ENCODE results near the gene RENBP.

- TF ChIP-seq FOSL1 (tag; conservative IDR thresholded peaks at IDR 0.05) (no peak), CTCF (IDR thresholded peaks at IDR 0.05 in 2 of 3, conservative IDR thresholded peaks at IDR 0.05 in 1 of 3; ENCODE audit: insufficient read depth in 2 of 3, low read depth in 1 of 3, low read length in 3 of 3) (no peak), USF2 (CRISPR knock-in tag; IDR thresholded peaks at IDR 0.05) (no peak), IRF2 (CRISPR knock-in tag; IDR thresholded peaks at IDR 0.05) (no peak), EZH2 (IDR thresholded peaks at IDR 0.05; ENCODE audit: borderline replicate concordance, low read depth, low read length) (no peak)
Observed at GRCh38 chrX:153931748-153932147, 12.7 kb downstream of the RENBP start.
